HG03175 (cell line): ENCODE data around the gene KDM4C.
"Not testable (repeated sequence)": the region's sequence is repeated elsewhere in the genome, so short reads cannot be mapped to it uniquely, and the experiment has no call there.

ENCODE experiments used
- ATAC-seq: cut with Tn5 transposase; IDR thresholded peaks from one replicate; pipeline ENCODE4 v1.9.1; 2021; ENCODE audit warnings: mild to moderate bottlenecking, moderate library complexity; ENCODE audit not compliant: unreplicated experiment

Gene KDM4C

GRCh38 chr9:6802926-6803325 lies 45.2 kb downstream of the KDM4C start:
- ATAC-seq: no peak

DNA sequence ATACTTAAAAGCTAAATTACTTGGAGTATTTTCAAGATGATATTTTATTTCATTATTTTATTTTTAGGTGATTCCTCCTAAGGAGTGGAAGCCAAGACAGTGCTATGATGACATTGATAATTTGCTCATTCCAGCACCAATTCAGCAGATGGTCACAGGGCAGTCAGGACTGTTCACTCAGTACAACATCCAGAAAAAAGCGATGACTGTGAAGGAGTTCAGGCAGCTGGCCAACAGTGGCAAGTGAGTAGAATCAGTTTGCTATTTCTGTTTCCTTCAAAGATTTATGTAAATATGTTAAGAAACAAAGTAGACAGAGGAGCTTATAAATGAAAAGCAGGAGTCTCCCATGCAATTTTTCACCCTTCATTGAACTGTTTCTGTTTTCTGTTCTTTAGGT lies 47.8 kb downstream of the KDM4C start:
- no peak for ATAC-seq

DNA sequence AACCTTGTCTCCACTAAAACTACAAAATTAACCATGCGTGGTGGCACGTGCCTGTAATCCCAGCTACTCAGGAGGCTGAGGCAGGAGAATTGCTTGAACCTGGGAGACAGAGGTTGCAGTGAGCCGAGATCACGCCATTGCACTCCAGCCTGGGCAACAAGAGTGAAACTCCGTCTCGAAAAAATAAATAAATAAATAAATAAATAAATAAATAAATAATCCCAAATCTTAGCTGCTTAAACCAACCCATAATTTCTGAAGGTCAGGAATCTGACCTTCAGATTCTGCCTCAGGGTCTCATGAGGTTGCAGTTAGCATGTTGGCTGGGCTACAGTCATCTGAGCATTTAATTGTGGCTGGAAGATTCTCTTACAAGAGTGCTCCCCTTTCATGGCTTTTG lies 48.5 kb downstream of the KDM4C start:
- ATAC-seq: not testable (repeated sequence)

DNA sequence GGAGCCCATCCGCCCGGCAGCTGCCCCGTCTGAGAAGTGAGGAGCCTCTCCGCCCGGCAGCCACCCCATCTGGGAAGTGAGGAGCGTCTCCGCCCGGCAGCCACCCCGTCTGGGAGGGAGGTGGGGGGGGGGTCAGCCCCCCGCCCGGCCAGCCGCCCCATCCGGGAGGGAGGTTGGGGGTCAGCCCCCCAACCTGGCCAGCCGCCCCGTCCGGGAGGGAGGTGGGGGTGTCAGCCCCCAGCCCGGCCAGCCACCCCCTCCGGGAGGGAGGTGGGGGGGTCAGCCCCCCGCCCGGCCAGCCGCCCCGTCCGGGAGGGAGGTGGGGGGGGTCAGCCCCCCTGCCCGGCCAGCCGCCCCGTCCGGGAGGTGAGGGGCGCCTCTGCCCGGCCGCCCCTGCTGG lies 49.9 kb downstream of the KDM4C start:
- ATAC-seq: not testable (repeated sequence)

DNA sequence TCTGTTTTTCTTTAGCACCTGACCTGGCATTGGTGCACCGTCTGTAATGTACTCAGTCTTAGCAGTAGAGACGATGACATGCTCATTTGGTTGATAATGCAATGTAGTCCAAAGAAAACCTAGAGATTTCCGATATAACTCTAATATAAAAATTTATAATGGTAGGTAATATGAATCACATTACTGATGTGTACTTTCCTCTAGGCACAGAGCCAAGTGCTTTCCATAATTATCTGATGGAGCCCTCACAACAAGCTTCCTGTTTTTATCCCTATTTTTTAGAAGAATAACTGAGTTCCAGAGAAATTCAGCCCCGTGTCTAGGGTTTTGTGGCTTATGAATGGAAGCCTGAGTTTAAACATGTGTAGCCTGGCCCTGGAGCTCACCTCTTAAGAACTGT lies 53.7 kb downstream of the KDM4C start:
- no peak for ATAC-seq

- no peak for ATAC-seq
These were observed 58.8 kb downstream of the KDM4C start for GRCh38 chr9:6816581-6816980.

- no peak for ATAC-seq
These were observed 60.6 kb downstream of the KDM4C start for GRCh38 chr9:6818292-6818922.

DNA sequence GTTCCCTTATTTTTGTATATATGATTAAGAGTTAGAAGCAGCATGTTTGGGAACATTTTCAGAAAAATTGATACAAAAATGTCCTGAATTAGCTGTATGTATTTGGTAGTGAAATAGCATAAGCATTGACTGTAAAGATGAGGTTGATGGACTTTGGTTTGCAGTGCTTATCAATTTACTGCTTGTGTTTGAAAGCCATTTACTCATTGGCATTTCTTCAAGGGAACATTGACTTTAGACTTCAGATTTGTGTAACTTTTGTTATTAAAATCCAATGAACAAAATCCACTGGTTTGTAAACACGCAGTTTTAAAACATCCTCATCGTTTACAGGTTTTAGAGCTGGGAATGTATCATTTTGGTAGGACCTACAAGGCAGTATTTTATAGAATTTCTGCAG lies 61.3 kb downstream of the KDM4C start:
- no peak for ATAC-seq

GRCh38 chr9:6819529-6819928 lies 61.8 kb downstream of the KDM4C start:
- ATAC-seq: no peak

- ATAC-seq: no peak
These were observed 64.9 kb downstream of the KDM4C start for GRCh38 chr9:6822696-6823095.

DNA sequence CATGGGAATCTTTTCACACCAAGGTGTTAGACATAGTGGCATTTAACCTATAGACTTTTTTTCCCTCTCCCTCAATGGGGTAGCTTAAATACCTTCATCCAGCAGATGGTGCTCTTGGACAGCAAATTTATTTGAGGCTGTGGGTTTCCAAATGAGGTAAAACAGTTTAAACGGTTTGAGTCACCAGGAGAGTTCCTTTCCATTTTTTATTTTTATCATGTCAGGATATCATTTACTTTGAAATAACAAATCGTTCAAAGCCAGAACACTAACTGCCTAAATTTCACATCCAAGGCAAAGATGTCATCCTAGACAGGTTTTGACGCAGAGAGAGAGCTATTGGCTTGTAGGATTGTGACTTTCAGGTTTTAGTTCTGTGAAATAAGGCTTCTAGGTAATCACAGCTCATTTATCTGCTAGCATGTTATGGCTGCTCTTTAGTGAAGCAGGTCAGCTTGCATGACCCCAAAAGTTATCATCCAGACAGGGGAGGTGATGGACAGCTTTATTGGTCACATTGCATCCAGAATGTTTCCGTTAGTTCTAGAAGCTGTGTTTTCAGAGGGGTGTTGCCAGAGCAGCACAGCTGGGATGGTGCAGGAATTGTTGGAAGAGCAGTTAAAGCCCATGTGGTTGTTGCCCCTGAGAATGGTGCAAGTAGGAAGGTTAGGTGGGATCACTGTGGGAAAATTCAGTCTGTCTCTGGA lies 69.8 kb downstream of the KDM4C start:
- ATAC-seq: peak; percentile 53

GRCh38 chr9:6829027-6829426 lies 71.3 kb downstream of the KDM4C start:
- ATAC-seq: no peak

DNA sequence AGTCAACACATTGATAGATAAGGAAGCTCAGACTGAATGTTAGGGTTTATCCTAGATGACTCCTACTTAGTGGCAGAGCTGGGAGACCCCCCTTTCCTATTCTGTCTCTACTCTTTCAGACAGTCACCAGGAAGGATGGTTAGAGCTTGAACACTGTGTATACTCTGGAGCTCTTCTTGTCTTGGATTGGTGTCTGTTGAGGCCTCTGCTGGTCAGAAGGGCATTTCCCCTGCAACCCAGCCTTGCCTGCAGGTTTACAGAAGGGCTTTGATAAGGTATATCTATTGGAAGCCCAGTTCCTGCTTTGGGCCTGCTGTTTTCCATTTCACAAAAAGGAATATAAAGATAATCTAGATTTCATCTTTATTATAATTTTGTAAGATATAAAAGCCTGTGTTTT lies 71.8 kb downstream of the KDM4C start:
- ATAC-seq: no peak

DNA sequence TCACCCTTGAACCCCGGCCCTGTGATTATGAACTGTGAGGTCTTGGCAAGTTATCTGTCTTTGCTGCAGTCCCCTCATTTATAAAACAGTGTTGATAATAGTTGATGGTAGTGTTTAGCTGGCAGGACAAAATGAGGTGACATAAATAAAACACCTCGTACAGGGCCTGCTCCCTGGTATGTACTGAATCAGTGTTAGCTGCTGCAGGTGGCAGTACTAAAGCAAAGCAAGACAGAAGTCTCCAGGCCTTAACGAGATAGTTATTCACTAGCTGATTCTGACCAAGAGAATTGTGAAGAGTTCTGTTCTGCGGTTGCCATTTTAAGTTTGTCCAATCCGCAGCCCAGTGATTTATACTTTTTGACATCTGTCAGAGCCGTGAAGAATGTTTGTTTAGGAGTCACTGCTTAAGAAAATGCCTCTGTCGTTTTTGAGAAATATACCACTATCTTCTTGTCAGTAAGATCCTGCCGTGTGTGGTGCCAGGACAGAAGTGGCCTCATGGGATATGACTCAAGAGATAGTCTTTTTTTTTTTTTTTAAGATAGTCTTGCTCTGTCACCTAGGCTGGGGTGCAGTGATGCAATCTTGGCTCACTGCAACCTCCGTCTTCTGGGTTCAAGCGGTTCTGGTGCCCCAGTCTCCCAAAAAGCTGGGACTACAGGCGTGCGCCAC lies 75.9 kb downstream of the KDM4C start:
- no peak for ATAC-seq

GRCh38 chr9:6834306-6834705 lies 76.5 kb downstream of the KDM4C start:
- no peak for ATAC-seq

DNA sequence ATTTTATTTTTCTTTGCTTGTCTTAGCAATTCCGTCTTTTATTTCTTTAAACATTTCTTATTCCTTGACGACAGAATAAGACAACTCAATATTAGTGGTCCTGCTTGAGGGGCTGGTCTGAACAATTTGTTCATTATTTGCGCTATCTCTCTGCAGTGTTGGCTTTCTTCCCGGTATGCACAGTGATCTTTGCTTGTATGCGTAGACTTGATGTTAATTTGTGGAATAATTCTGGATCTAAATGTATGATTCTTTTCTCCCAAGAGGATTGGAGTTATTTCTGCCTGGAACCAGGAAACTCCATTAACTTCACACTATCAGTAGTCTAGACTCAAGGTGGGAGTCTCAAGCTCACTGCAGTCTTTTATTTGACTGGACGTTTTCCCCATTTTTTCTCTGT lies 80.4 kb downstream of the KDM4C start:
- ATAC-seq: no peak

DNA sequence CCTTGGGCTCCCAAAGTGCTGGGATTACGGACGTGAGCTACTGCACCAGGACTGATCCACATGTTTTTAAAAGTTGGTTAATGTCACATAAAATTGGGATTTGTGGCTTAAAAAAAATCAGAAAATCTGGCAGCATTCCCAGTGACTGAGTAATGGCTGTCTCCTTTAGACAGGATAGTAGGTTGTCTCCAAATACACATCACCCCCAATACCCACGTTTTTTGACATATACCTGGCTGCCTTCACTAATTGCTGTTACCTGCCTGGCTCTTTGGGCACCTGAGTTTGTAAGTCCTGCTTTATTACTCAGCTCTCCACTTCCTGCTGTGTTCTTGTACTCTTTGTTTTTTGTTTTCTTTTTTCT lies 84.8 kb downstream of the KDM4C start:
- ATAC-seq: no peak

- no peak for ATAC-seq
These were observed 86.0 kb downstream of the KDM4C start for GRCh38 chr9:6843742-6844141.

DNA sequence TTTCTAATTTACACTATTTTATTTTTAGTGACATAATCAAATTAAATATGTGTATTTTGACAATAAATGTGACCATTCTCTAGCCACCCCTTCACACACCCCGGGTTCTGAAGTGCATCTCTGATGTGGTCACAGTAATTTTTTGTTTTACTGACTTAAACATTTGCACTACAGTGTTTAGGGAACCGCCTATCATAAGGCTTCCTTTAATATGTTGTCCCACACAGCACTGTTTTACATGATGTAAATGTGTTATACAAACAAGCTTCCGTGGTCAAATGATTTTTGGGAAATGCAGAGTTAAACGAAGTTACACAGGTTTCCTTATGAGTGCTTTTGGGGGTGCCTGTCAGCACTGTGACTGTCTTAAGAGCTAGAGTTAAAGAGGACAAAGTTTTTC lies 86.5 kb downstream of the KDM4C start:
- no peak for ATAC-seq

DNA sequence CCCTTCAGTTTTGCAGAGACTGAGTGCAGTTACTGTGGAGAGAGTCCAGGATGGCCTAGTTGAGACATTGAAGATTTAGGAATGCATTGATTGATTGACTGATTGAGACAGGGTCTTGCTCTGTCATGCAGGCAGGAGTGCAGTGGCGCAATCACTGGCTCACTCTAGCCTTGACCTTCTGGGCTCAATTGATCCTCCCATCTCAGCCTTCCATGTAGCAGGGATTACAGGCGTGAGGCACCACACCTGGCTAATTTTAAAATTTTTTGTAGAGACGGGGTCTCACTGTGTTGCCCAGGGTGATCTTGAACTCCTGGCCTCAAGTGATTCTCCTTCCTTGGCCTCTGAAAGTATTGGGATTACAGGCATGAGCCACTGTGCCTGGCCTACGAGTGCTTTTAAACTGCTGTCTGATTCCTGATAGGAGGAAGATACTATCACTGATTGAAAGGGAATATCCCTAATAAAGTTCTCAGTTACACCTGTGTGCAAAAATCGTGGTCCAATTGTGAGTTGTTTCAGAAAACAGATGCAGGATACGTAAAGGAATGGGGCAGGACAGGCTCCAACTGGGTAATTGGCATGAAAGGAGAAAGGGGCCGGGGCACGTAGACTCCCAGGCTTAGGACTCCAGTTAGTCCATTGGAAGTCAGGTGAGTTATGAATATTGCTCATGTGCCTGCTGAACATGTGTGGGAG lies 87.5 kb downstream of the KDM4C start:
- ATAC-seq: no peak

GRCh38 chr9:6845880-6846279 lies 88.1 kb downstream of the KDM4C start:
- no peak for ATAC-seq
